CD4-positive, alpha-beta T cell treated with Interleukin-21 for 1 hour (primary cell): ENCODE results near the gene MTF1.
"Not testable (repeated sequence)": the region's sequence is repeated elsewhere in the genome, so short reads cannot be mapped to it uniquely, and the experiment has no call there.

Experiments
- DNase-seq: peaks from one replicate; pipeline ENCODE4 v3.0.0-alpha.2; 2020

MTF1 gene

DNA sequence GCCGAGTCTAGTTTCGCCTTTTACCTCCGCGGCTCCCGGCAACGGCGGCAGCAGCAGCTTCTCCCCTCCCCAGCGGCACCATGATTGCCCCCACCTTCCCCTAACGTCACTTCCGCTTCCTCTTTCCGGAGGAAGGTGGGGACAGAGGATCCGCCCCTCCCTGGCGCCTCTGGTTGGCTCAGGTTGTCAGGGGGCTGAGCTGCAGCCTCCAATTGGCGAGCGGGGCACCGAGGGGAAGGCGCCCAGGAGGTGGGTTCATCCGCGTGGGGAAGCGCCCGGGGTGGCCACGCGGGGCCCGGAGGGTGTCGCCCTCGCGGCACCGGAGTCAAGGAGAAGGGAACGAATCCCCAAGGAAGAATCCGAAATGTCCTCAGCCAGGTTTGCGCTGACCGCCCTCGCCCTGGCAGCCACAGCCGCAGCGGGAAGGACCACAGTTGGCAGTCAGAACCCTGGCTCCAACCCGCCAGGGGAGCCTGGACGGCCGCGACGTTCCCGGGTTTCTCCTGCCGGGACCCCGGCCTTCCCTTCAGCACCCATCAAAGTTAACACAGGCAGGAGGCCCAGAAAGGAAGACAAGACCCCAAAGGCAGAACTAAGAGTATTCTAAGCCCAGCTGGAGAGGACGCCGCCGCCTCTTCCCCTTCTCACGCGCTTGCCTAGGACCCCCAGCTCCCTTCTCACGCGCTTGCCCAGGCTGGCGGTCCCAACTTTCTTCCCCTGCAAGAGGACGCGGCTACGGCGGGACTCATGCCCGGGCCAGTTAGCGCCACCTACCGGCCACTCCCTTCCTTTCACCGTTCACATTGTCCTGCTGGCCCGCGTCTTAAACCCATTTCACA is at the start of gene MTF1:
TSS of gene MTF1 (minus strand) at position 86 of the 839 bp plus-strand sequence. CDS start 1,934 bp downstream, outside the sequence.
- DNase-seq: peak; percentile 98

DNA sequence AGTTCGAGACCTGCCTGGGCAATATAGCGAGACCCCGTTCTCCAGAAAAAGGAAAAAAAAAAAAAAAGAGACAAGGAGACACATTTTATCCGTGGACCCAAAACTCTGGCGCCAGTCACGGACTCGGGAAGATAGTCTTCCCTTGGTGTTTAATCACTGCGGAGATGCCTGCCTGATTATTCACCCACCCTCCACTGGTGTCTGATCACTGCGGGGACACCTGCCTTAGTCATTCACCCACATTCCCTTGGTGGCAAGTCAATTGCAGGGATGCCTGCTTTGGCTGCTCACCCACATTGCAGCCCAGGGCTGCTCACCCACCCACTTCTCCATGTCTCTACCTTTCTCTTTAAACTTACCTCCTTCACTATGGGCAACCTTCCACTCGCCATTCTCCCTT is 49.1 kb upstream of the MTF1 start:
- not testable (repeated sequence) for DNase-seq

DNA sequence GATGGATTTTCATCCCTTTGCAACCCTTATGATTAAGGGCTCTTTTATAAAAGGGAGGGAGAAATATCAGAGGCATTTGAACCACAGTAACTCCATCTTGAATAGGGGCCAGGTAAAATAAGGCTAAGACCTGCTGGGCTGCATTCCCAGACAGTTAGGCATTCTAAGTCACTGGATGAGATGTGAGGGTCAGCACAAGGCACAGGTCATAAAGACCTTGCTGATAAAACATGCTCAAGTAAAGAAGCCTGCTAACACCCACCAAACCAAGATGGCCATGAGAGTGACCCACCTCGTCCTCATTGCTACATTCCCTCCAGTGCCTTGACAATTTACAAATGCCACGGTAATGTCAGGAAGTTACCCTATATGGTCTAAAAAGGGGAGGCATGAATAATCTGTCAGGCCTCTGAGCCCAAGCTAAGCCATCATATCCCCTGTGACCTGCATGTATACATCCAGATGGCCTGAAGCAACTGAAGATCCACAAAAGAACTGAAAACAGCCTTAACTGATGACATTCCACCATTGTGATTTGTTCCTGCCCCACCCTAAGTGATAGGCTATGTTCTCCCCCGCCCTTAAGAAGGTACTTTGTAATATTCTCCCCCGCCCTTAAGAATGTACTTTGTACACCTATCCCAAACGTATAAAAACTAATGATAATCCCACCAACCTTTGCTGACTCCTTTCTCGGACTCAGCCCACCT is 48.2 kb upstream of the MTF1 start:
- not testable (repeated sequence) for DNase-seq

DNA sequence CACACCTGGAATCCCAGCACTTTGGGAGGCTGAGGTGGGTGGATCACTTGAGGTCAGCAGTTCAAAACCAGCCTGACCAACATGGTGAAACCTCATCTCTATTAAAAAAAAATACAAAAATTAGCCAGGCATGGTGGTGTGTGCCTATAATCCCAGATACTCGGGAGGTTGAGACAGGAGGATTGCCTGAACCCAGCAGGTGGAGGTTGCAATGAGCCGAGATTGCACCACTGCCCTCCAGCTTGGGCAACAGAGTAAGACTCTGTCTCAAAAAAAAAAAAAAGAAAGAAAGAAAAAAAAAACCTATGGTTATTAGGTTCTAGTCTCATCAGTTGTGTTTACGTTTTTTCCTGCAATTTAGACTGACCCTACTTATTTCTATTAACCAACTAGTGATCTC is 47.2 kb upstream of the MTF1 start:
- not testable (repeated sequence) for DNase-seq

DNA sequence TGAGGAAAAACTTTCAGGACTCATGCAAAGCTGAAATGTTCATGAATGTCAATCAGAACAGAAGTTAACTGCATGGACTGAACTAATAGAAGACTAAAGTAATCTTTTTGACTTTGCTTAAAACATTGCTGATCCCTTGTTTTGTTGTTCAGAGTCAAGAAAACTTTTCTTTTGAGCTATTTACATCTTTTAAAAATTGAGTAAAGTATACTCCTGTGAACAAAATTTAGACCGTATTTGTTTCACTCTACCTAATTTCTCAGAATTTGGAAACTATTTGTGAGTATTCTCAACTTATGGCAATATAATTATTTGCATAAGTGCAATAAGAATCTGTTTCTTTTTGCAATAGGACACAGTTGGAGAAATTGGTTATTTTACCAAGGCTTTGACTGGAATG is 46.3 kb upstream of the MTF1 start:
- no peak for DNase-seq

DNA sequence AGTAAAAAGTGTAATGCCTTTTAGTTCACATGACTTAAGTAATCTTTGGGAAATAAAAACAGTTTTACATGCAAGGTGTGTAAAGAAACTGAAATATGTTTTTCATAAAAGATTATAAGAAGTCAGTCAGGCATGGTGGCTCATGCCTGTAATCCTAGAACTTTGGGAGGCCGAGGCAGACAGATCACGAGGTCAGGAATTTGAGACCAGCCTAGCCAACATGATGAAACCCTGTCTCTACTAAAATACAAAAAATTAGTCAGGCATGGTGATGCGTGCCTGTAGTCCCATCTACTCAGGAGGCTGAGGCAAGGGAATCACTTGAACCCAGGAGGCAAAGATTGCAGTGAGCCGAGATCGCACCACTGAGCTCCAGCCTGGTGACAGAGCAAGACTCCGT is 44.5 kb upstream of the MTF1 start:
- not testable (repeated sequence) for DNase-seq

DNA sequence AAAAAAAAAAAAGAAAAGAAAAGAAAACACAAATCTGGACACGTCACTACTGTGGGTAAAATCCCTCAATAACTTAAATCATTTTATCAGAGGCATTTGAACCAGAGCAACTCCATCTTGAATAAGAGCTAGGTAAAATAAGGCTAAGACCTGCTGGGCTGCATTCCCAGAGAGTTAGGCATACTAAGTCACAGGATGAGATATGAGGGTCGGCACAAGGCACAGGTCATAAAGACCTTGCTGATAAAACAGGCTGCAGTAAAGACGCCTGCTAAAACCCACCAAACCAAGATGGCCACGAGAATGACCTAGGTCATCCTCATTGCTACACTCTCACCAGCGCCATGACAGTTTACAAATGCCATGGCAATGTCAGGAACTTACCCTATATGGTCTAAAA is 43.6 kb upstream of the MTF1 start:
- no peak for DNase-seq

DNA sequence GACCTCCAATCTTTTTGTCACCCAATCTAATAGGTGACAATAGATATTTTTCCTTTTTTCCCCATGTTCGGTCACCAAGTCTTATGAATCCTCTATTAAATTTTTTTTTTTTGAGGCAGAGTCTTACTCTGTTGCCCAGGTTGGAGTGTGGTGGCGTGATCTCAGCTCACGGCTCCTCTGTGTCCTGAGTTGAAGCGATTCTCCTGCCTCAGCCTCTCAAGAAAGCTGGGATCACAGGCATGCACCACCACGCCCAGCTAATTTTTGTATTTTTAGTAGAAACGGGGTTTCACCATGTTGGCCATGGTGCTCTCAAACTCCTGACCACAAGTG is 42.5 kb upstream of the MTF1 start:
- DNase-seq: no peak

DNA sequence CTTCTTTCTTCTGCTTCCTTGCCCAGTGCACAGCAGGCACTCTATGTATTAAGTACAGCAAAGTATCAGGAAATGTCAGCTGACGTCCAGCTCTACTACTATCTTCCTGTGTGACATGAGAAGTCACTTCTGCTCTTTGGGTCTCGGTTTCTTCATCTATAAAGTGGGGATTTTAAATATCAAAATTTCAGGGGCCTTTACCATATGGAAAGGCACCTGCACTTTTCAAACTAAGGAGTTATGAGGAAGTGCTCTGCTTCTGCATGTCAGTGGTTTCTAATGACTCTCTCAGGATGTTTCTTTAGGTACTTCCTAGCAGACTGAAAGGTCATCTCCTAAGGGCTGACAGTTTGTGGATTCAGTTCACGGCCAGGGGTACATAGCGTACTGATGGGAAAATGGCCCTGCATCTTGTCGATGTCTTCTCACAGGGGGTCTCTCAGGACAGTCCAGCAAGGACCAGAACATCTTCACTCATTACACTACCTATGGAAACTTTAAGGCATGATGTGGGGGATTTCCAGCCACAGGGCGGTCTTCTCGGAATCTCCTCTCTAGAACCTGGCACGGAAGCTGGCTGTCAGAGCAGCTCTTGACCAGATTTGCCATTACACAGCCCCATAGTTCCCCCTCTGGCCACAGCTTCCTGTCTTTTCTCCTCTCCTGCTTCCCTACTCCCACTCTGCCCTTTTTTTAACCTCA is 42.0 kb upstream of the MTF1 start:
- DNase-seq: no peak

DNA sequence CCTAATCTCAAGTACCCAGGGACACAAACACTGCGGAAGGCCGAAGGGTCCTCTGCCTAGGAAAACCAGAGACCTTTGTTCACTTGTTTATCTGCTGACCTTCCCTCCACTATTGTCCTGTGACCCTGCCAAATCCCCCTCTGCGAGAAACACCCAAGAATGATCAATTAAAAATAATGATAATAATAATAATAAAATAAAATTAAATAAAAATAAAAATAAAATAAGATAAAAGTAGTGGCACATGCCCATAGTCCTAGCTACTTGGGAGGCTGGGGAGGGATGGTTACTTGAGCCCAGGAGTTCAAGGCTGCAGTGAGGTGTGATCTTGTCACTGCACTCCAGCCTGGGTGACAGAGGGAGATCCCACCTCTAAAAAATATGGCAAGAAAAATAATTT is 38.2 kb upstream of the MTF1 start:
- not testable (repeated sequence) for DNase-seq

DNA sequence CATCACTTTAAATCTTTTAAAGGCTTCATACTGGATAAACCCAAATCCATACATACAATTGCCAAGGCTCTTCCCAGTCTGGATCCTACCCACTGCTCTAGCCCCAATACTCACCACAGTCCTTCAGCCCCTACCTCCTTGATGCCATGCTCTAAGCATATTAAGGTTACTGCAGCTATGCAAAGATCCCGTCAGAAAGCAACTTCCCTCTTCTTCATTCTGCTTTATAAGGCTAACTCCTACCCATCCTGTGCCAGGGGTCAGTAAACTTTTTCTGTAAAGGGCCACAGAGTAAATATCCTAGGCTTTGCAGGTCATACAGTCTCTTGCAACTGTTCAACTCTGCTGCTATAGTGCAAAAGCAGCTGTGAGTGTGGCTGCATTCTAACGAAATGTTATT is 34.3 kb upstream of the MTF1 start:
- no peak for DNase-seq

DNA sequence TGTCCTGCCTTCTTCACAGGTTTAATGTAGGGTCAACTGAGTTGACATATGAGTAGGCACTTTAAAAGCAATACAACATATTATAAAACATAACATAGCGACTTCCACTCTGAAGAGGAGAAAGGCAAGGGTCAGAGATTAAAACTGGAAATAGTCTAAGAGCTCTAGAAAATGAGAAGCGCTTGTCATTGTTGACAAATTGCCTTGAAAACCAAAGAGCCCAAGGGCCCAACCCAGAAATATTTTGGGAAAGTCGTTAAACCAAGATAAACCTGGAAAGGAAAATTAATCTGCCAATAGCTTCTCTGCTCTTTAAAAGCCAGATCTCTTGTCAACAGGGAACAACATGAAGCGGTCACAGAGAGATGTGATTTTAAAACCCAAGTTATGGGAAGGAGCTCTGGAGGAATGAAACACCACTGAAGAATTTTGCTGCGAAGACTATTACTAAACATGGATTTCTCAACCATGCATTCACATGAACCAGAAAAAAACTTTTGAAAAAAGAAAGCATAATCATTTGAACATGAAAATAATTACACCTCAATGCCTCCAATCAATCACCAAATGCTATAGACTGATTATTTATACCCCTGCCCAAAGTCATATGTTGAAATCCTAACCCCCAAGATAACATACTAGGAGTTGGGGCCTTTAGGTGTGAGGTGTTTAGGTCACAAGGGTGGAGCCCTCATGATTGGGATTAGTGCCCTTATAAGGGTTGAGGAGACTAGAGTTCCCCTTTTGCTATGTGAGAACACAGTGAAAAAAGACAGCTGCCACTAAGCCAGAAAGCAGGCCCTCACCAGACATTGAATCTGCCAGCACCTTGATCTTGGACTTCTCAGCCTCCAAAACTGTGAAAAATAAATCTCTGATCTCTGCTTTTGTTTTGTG is 33.0 kb upstream of the MTF1 start:
- no peak for DNase-seq

DNA sequence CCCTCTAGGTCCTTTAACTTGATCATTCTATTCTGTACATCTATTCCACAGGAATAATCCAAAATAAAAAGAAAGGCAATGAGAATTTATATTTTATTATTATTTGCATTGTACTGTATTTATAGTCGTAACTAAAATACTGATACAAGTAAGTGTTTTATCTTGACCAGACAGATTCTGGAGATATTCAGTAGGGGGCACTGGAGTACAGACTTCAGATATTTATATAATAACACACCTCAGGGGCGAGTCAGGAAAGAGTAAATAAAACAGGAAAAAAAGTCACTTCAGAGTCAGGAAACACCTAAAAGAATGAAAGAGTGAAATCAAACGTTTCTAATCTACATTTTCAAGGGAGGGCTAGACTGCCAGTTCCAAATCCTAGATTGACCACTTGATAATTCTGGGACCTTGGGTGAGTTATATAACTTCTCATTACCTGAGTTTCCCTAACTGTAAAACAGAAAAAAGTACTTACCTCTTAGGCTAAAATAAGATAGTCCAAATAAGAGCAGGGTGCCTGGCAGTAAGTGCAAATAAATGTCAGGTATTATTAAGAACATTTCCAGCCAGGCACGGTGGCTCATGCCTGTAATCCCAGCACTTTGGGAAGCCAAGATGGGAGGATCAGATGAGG is 31.1 kb upstream of the MTF1 start:
- peak; percentile 55 for DNase-seq

DNA sequence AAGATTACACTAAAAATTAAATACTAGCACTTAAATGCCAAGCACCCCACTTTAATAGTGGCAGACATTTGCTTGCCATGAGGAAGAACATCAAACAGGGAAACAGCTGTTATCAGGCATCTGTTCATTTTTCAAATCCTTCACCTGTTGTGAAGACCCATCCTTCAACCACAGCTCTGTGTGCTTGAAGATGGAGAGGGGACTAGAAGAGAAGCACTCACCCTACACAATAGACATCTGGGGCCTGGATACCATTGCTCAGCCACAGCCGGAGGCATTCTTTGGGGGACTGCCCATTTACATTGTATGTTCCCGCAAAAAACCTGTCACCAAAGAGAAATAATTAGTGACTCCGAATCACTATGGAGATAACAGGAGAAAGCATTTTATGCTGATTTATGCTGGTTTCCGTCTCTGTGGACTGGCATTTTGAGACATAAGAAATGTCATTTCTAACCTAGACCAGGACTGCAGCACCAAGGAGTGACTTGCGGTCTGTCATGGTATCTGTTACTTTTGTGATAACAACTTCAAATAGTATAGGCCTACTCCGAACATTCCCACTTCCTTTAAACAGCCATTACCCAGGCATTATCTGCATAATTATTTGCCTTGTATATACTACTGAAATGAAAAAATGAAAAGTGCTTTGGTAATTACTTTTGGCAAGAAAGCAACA is 28.8 kb upstream of the MTF1 start:
- DNase-seq: no peak

DNA sequence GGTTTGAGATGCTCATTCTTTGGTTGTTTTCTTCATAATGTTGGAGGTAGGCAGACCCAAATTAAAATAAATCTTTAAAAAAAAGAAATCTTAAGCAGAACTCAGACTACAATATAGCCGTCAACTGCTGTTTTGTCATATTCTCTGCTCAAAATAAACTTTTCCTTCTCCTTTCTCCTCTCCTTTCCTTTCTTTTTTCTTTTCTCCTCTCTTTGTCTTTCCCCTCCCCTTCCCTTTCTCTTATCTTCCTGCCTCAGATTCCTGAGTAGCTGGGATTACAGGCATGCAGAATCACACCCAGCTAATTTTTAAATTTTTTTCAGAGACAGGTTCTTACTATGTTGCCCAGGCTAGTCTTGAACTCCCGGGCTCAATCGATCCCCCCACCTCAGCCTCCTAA is 24.8 kb upstream of the MTF1 start:
- DNase-seq: no peak

DNA sequence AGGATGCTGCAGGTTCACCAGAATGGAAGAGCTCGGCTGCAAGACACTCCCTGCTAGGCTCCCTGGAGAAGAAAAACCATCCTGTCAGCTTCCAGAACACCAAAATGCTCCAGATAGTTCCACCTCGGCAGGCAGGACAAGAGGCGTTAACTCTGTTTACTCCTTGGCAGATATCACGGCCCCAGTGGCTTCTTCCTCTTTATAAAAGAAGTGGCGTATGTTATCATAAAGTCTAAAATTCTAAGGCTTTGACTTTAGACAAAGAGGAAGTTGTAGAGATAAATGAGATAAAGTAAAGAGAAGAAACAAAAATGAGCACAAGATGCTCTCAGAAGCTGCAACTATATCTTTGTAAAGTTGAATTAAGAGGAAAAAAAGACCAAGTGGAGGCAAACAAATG is 24.3 kb upstream of the MTF1 start:
- no peak for DNase-seq

DNA sequence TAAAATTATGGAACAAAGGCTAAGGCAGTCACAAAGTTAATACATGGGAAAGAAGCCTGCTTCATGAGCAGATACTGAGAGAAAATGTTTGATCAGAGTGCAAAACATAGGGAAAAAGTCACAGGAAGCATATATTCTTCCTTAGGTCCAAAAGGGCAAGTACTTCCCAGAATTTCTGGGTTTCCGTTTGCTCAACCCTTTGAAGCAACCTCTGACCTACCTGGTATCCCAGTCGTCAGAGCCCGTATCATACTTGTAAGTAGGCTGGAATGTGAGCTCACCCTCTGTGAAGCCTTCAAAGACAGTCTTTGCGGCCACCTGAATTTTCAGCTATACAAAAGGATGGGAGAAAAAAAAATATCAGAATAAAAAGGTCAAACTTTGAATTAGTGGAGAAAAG is 20.5 kb upstream of the MTF1 start:
- DNase-seq: no peak

DNA sequence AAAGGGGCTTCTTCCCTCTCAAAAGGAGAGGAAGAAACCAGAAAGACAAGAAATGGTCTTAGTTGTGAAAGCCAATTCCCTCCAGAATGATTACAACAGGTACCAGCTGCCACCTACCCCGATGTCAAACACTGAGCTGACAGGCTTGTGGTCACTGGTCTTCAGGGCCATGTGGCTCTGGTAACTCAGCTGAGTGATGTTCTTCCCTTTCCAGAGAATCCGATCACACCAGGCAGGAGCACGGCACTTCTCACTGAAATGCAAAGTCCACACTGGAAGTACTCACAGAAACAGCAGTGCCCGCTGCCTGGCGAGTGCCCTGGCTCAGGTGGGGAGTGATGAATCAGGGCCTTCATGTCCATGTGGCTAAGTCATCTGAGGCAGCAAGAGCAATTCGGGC is 18.7 kb upstream of the MTF1 start:
- no peak for DNase-seq

DNA sequence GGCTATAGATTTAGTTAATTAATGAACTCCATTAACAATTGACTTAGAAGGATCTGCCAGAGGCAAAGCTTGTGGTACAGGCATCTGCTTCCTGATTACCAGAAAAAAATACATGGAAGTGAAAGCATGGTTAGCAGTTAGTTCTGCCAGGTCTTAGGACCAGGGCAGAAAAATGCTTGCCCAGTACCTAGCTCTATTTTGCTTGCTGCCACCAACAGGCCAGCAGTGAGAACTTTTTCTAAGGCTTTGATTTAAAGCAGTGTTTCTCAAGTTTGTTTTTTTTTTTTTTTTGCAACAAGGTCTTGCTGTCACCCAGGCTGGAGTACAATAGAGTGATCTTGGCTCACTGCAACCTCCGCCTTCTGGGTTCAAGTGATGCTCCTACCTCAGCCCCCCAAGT is 16.4 kb upstream of the MTF1 start:
- DNase-seq: no peak

DNA sequence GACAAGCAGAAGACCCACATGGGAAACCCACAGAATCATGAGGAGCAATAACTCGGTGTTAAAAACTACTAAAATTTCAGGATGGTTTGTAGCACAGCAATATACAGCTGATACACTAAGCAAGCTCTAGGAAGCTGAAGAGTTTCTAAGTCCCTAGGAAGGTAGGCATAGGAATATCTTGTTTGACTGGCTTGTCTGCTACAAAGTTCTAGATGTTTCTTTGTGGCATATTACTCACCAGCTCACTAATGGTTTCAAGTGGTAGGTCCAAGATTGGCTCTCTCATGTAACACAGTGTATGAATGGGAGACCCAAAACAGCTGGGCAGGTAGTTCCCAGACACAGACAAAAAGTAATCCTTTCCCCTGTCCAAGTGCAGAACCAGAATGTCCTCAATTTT is 13.3 kb upstream of the MTF1 start:
- DNase-seq: no peak

DNA sequence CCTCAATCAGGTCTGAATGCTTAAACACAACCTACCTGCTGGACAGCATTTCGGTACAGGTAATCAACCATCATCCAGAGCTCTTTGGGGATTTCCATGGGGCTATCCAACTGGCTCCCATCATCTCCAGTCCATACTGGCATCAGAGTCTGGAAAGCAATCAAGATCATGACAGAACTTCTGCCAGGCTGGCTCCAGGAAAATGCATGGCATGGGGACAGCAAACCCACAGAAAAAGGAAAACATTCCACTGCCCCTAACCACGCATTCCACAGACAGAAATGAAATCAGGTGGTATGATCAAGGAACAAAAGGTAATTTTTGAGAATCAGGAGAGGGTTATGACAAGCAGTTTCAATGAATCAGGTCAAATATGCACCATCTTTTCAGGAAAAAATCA is 9.1 kb upstream of the MTF1 start:
- no peak for DNase-seq

DNA sequence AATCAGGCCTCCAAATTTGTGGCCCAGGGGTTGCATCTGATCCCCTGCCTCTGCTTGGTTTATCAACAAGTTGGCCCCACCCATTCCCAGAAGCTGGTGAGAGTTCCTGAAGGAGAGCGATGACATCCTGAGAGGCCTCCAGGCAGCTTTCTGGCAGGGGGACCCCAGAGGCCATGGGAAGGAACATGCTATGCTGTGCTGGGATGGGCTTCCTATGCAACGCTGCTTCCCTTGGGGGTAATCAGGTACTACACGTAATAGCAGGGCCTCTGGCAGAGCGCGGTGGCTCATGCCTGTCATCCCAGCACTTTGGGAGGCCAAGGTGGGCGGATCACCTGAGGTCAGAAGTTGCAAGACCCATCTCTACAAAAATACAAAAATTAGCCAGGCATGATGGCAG is 8.4 kb upstream of the MTF1 start:
- no peak for DNase-seq
